ENCODE data around the gene GPX8.

GRCh38 chr5:55171471-55171870 is 11.5 kb downstream of the GPX8 start:
- TF ChIP-seq CTCF (IDR thresholded peaks at IDR 0.05 in 2 of 3, conservative IDR thresholded peaks at IDR 0.05 in 1 of 3; ENCODE audit: insufficient read depth in 2 of 3, low read depth in 1 of 3, low read length in 3 of 3) (no peak), POLR2A (conservative IDR thresholded peaks at IDR 0.05) (no peak), SMARCE1 (IDR thresholded peaks at IDR 0.05) (no peak), EZH2 (IDR thresholded peaks at IDR 0.05; ENCODE audit: borderline replicate concordance, low read depth, low read length) (no peak), REST (IDR thresholded peaks at IDR 0.05; ENCODE audit: borderline replicate concordance) (no peak), REST (CRISPR knock-in tag; IDR thresholded peaks at IDR 0.05; ENCODE audit: low read depth) (no peak), ZBTB34 (CRISPR knock-in tag; IDR thresholded peaks at IDR 0.05) (no peak), ZNF121 (CRISPR knock-in tag; conservative IDR thresholded peaks at IDR 0.05) (no peak)
